GM21737 (cell line): ENCODE data around the gene LHX5.

Experiments used
- ATAC-seq: cut with Tn5 transposase; IDR thresholded peaks from one replicate; pipeline ENCODE4 v1.9.1; 2021; ENCODE audit warnings: mild to moderate bottlenecking, moderate library complexity; ENCODE audit not compliant: unreplicated experiment

The LHX5 gene

GRCh38 chr12:113478351-113479011 is 6.8 kb upstream of the LHX5 start:
- no peak for ATAC-seq

DNA sequence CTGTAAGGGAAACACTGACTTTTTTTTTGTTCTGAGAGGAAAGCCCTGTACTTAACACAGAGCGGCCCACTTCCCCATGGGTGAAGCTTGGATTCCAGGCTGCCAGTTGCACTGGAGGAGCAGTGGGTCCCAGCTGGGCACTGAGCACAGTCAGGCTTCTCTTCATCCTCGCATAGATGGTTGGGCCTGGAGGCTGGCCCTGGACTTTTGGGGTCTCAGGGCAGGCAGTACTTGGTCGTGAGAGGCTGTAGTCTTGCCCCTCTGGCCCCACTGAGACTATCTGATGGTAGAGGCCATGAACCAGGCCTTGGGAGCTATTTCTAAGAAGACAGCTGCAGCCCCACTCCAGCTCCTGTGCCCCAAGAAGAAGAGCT is 6.2 kb upstream of the LHX5 start:
- no peak for ATAC-seq

- no peak for ATAC-seq
Measured at GRCh38 chr12:113477171-113477841, 5.6 kb upstream of the LHX5 start.

DNA sequence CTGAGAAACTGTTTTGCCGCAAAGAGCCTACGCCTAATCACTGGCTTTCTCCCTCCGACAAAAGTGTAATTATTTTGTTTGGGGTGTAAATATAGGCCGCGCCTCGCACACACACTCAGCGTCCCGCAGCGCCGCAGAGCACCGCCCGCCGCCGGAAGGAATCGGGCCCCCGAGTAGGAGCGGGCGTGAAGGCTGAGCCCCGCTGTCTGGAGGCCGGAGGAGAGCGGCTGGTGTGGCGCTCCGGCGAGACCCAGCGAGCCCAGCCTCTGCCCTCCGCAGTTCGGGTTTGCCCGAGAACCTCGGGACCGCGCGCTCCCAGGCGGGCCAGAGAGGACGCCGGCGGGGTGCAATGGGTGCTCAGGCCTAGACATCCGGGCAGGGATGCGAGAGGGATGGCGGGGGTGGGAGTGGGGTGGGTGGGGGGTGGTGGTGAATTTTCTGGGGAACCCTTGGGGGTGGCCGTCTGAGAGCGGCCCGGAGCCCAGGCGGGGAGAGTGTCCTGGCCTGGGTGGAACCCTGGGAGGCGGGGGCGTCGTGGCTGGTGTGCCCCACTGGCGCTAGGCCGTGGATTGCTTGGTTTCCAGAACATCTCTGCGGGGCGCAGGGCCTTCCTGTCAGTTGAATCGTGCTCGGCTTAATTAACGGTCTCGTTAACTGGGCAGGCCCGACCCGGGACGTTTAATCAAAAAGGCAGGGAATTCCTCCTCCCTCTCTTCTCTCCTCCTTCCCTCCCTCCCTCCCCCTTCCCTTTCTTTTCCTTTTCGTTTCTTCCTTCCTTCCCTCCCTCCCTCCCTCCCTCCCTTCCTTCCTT is 4.7 kb upstream of the LHX5 start:
- no peak for ATAC-seq

DNA sequence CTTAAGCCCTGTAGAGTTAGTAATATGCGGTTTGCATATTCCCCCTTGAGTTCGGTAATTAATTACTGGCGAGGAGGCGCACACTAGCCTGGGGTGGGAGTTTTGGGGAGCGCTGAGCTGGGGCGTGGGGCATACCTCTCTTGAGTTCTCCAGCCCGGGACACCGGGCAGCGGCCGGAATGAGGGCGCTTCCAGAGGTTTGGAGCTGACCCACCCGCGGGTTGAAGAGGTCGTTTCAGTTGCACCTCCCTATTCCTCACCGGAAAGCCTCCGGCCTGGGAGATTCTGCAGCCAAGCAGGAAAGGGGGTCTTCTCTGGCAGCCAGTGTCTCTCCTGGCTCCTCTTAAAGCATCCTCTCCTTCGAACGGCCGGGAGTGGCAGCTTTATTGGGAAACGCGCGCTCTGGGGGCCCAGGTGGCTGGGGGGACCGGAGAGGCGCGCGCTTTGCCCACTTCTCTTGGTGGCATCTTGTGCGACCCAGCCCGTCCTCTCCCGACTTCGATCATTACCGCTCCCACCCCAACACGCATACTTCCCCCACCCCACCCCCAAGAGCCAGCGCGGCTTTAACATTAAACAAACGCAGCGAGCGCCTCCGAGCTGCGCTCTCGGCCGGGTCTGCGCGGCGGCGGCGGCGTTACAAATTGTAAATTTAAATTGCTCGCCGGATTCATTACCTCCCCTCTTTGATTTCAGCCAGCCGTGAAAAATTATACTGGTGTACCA is 3.9 kb upstream of the LHX5 start:
- no peak for ATAC-seq

GRCh38 chr12:113474635-113475436 is 3.2 kb upstream of the LHX5 start:
- ATAC-seq: no peak

DNA sequence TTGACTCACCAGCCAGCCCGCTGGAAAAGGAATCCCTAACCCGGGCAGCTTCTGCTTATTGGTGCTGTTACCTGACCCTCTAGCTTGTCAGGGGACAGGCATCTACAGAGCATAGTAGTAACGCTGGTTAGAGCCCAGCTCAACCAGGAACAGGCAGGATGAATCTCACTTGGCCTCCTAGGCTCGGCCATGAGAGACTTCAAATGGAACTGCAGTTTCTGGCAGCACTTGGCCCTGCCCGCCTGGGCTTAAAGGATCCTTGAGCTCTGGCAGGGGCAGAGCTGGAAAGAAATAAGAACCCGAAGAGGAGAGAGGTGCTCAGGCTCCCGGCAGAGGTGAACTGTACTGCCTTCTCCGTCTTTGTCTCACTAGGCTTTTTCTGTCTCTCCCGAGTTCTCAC is 2.3 kb upstream of the LHX5 start:
- ATAC-seq: no peak

DNA sequence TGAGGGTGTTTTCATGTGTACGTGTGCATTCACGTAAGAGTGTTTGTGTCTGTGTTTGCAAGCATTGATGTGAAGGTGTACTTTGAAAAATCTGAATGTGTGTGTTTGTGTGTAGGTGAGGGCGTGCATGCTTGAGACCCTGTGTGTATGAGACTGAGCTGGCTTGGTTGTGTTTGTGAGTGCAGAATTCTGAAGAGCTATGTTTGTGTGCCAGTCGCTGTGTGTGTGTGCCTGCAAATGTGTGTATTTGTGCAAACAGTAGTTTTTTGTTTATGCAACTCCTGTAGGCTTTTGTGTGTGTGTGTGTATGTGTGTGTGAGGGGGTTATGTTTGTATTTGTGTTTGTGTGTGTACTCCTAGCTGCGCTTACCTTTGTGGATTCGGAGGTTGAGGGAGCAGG is 1.7 kb upstream of the LHX5 start:
- ATAC-seq: no peak

GRCh38 chr12:113472191-113473121 is 785 bp upstream of the LHX5 start:
- no peak for ATAC-seq

DNA sequence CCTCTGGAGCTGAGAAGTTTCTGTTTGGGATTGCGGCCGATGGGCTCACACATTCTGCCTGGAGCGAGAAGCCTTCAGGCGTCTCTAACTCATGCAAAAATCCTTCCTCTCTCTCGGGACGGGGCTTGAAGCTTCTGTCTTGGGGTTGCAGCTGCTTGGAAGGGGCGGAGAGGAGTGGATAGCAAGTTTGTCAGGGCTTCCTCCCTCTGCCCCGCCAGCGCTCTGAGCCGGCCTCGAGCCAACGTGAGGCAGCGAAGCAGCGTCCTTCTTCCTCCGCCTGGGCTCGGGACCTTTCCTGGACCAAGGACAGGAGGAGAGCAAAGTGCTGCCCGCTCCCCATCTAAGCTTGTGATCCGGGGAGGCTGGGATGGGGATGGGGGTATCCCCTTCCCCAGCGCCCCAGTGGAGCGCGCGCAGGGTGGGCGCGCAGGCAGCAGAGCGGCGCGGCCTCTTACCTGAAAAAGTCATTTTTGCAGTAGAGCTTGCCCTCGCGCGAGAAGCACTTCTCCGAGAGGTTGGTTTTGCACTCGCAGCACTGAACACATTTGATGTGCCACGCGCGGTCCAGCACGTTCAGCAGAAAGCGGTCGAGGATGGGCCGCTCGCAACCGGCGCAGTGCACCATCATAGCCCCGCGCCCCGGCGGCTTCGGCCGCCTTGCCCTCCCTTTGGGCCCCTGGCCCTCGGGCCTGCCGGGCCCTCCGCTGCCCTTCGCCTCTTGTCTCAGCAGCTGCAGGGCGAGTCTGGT is 626 bp downstream of the LHX5 start:
- no peak for ATAC-seq

- ATAC-seq: no peak
Measured at GRCh38 chr12:113469949-113470743, 1.5 kb downstream of the LHX5 start.

- ATAC-seq: no peak
Measured at GRCh38 chr12:113469224-113469948, 2.3 kb downstream of the LHX5 start.

DNA sequence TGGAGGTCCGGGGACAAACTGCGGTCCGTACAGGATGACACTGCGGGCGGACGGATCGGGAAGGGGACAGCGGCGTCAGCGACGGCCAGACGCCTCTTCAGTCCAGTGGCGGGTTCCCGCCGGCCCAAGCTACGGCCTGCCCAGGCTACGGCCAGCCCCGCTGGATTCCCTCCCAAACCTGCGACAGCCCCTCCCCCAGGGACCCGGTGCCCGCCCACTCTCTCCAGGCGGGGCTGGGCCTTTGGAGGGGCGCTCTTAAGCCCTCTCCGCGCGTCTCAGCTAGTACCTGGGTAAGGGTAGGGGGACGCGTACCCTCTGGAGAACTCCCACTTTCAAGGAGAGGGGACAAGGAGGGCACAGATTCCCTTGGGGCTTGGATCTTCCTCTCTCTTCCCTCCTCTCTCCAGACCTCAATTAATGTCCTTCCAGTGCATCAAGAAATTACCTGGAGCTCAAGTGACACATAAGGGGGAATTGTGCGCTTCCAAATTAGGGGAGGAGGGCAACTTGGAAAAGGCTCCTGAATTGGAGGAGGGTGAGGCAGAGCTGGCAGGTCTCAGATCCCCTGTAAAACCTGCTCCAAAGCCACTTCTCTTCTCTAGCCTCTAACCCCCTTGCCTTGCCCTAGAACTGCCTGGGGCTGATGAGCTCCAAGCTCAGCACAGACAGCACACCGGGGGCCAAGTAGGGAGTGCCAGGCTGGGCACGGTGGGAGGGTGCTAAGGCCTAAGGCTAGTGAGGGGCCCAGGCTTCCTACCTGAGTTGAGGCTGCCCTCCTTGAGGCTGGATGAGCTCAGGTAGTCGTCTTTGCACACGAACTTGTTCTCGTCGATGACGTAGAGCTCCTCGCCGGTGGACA is 3.1 kb downstream of the LHX5 start:
- ATAC-seq: no peak

GRCh38 chr12:113467502-113468364 is 3.9 kb downstream of the LHX5 start:
- no peak for ATAC-seq

- ATAC-seq: no peak
Measured at GRCh38 chr12:113467142-113467501, 4.5 kb downstream of the LHX5 start.
